HUES48 (cell line): ENCODE data around the gene MBOAT1.
"Not testable (repeated sequence)": the region's sequence is repeated elsewhere in the genome, so short reads cannot be mapped to it uniquely, and the experiment has no call there.

Experiments
- H3K27ac ChIP-seq: one replicate; pipeline ENCODE4 v1.7.0; 2013; ENCODE audit warnings: low read depth, low read length, inconsistent platforms
- H3K27me3 ChIP-seq: 2 replicates; pipeline ENCODE4 v1.6.1; 2013; ENCODE audit warnings: mild to moderate bottlenecking, low read length; ENCODE audit not compliant: control insufficient read depth, insufficient read depth
- H3K36me3 ChIP-seq: 2 replicates; pipeline ENCODE4 v1.6.1; 2013; ENCODE audit warnings: low read length; ENCODE audit not compliant: control insufficient read depth, insufficient read depth
- H3K4me1 ChIP-seq: 2 replicates; pipeline ENCODE4 v1.6.1; 2013; ENCODE audit warnings: mild to moderate bottlenecking, low read length; ENCODE audit not compliant: control insufficient read depth, insufficient read depth
- H3K4me3 ChIP-seq: 2 replicates; pipeline ENCODE4 v1.5.1; 2013; ENCODE audit warnings: mild to moderate bottlenecking, low read depth, low read length
- H3K9ac ChIP-seq: 2 replicates; pipeline ENCODE4 v1.6.1; 2013; ENCODE audit warnings: mild to moderate bottlenecking, low read depth, low read length, moderate library complexity
- H3K9me3 ChIP-seq: 2 replicates; pipeline ENCODE4 v1.6.1; 2013; ENCODE audit warnings: low read length; ENCODE audit not compliant: control insufficient read depth, insufficient read depth

The MBOAT1 gene

GRCh38 chr6:20244807-20245681 lies 32.8 kb upstream of the MBOAT1 start:
- H3K9me3 ChIP-seq, H3K27ac ChIP-seq, H3K9ac ChIP-seq, H3K27me3 ChIP-seq, H3K4me3 ChIP-seq, H3K4me1 ChIP-seq, H3K36me3 ChIP-seq: not testable (repeated sequence)

- H3K4me3 ChIP-seq = no peak overlapping the region
- no peaks in the 10 kb centered on the region for H3K9me3 ChIP-seq
- no peak overlapping the region for H3K27ac ChIP-seq
These were observed 31.0 kb upstream of the MBOAT1 start for GRCh38 chr6:20243288-20243687.

DNA sequence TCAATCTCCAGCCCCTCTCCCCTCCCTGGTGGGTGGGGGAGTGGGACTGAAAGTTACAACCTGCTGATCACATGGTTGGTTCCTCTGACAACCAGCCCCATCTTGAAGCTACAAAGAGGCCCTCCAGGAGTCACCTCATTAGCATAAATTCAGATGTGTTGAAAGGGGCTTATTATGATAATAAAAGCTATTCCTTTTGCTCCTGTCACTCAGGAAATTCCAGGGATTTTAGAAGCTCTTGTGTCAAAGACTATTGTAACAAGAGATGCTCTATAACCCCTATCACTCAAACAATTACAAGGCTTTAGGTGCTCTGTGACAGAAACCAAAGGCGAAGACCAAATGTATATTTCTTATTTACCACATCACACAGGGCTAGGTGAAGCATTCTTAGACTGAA lies 30.1 kb upstream of the MBOAT1 start:
- H3K27me3 ChIP-seq = no peaks in the 10 kb centered on the region
- no peak overlapping the region for H3K9ac ChIP-seq
- H3K4me3 ChIP-seq = no peak overlapping the region
- H3K27ac ChIP-seq = no peak overlapping the region
- H3K9me3 ChIP-seq = no peaks in the 10 kb centered on the region
- H3K36me3 ChIP-seq = no peaks in the 10 kb centered on the region
- peaks cover 14% of the 10 kb centered on the region for H3K4me1 ChIP-seq

More at GRCh38 chr6:20243288-20243687, 31.0 kb upstream of the MBOAT1 start:
- peaks cover 7% of the 10 kb centered on the region; the same call in 1 of the 2 replicates for H3K4me1 ChIP-seq
- H3K27me3 ChIP-seq = no peaks in the 10 kb centered on the region
- H3K9ac ChIP-seq = no peak overlapping the region
- no peaks in the 10 kb centered on the region for H3K36me3 ChIP-seq

- Histone ChIP-seq H3K9me3 (no peaks in the 10 kb centered on the region), H3K27ac (no peak overlapping the region), H3K36me3 (no peaks in the 10 kb centered on the region), H3K9ac (no peak overlapping the region), H3K4me3 (no peak overlapping the region), H3K4me1 (peaks cover 14% of the 10 kb centered on the region), H3K27me3 (no peaks in the 10 kb centered on the region)
These were observed 28.8 kb upstream of the MBOAT1 start for GRCh38 chr6:20241102-20241501.

- Histone ChIP-seq H3K27ac (no peak overlapping the region), H3K4me1 (peaks cover 14% of the 10 kb centered on the region), H3K9me3 (no peaks in the 10 kb centered on the region; the same call in 1 of the 2 replicates), H3K4me3 (no peak overlapping the region), H3K27me3 (no peaks in the 10 kb centered on the region), H3K36me3 (no peaks in the 10 kb centered on the region), H3K9ac (no peak overlapping the region)
These were observed 26.7 kb upstream of the MBOAT1 start for GRCh38 chr6:20238688-20239587.

DNA sequence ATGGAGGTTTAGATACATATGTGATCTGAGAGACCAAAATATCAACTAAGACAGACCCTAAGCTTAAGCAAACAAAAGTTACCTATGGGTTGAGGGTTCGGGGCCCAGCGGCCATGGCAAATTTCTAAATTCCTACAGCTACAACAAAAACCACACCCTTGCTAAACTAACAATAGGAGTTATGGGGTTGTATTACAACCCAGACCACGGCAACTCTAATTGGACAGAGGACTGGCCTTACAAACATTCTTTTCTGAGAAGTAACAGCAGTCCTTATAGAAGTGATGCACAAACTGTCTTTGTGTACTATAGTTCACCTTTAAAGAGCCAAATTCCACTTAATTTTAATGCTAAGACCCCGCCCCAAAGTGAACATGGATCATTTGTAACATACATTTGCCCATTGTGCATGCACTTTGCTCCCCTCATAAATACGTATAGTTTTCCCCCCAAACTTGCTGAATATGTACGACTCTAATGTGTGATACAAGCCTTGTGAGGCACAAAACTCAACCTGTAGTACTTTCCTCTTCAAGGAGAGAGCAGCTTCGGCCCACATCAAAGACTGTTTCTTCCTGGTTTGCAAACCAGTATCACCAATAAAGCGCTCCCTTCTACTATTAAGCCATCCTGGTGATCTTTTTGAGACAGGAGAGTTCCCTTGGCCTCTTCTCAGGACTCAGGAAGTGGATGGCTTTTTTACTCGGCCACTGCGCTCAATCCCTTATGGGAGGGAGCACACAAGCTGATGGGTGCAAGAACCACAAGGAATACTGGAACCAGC lies 25.6 kb upstream of the MBOAT1 start:
- Histone ChIP-seq H3K4me1 (peaks cover 14% of the 10 kb centered on the region), H3K9me3 (no peaks in the 10 kb centered on the region; the same call in 1 of the 2 replicates), H3K27me3 (no peaks in the 10 kb centered on the region), H3K4me3 (no peak overlapping the region), H3K9ac (no peak overlapping the region), H3K36me3 (no peaks in the 10 kb centered on the region), H3K27ac (no peak overlapping the region)

GRCh38 chr6:20236909-20237600 lies 24.8 kb upstream of the MBOAT1 start:
- Histone ChIP-seq H3K9me3 (no peaks in the 10 kb centered on the region; the same call in 1 of the 2 replicates), H3K36me3 (no peaks in the 10 kb centered on the region), H3K27ac (no peak overlapping the region), H3K27me3 (no peaks in the 10 kb centered on the region), H3K9ac (no peak overlapping the region), H3K4me3 (no peak overlapping the region), H3K4me1 (peaks cover 7% of the 10 kb centered on the region; the same call in 1 of the 2 replicates)

DNA sequence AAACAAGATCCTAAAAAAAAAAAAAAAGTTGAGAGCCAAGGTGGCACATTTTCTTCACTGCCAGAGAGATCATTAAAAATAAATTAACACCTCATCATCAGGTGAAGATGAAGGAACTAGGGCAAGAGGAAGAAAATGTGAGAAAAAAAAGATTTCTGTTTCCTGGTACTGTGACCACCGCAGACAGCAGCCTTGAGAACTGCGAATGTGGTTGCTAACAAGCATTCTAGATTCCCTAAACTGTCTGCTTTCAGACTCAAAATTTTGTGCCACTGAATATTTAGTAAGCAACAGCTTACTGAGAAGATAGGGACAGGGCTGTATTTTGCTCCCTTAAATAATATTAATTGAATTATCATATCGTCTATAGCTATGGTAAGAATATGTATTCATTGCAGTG lies 24.1 kb upstream of the MBOAT1 start:
- Histone ChIP-seq H3K4me3 (no peak overlapping the region), H3K4me1 (peaks cover 7% of the 10 kb centered on the region; the same call in 1 of the 2 replicates), H3K27me3 (no peaks in the 10 kb centered on the region), H3K27ac (no peak overlapping the region), H3K36me3 (no peaks in the 10 kb centered on the region), H3K9me3 (no peaks in the 10 kb centered on the region; the same call in 1 of the 2 replicates), H3K9ac (no peak overlapping the region)

DNA sequence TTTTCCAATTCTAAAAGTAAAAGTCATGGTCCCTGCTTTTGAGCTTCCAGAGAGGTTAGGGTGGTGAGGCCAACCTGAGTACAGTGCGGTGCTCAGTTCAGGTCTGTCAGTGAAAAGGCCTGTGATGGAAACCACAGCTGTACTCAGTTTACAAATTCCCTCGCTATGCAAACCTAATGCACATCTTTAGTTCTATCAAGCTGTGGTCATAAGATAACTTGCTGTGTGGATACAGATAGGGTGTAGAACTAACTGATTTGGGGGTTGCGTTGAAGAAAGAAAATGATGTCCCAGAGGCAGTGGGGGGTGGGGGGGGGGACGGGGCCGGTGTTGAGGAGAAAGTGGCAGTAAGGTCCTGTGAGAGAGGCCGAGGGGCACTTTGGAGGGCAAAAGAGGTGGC lies 22.8 kb upstream of the MBOAT1 start:
- H3K4me3 ChIP-seq = no peak overlapping the region
- H3K9me3 ChIP-seq = no peaks in the 10 kb centered on the region; the same call in 1 of the 2 replicates
- no peaks in the 10 kb centered on the region for H3K27me3 ChIP-seq
- H3K36me3 ChIP-seq = no peaks in the 10 kb centered on the region
- peaks cover 7% of the 10 kb centered on the region; the same call in 1 of the 2 replicates for H3K4me1 ChIP-seq
- no peak overlapping the region for H3K9ac ChIP-seq
- no peak overlapping the region for H3K27ac ChIP-seq

DNA sequence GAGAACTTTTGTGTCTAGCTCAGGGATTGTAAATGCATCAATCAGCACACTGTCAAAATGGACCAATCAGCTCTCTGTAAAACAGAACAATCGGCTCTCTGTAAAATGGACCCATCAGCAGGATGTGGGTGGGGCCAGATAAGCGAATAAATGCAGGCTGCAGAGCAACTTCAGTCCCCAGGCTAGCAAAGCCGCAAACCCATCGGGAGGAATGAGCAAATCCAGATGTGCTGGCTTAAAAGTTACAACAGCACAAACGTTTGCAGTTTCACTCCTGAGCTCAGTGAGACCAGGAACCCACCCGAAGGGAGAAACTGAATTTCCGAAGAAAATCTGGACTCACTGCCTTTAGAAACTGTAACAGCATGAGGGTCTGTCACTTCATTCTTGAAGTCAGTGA lies 21.9 kb upstream of the MBOAT1 start:
- no peaks in the 10 kb centered on the region for H3K36me3 ChIP-seq
- peaks cover 12% of the 10 kb centered on the region; the same call in 1 of the 2 replicates for H3K4me1 ChIP-seq
- no peak overlapping the region for H3K27ac ChIP-seq
- no peaks in the 10 kb centered on the region for H3K27me3 ChIP-seq
- no peak overlapping the region for H3K9ac ChIP-seq
- H3K4me3 ChIP-seq = no peak overlapping the region
- no peaks in the 10 kb centered on the region; the same call in 1 of the 2 replicates for H3K9me3 ChIP-seq
